ENCODE measurements around the gene ATF6B.

ATF6B gene

GRCh38 chr6:32131439-32131948, 3.4 kb upstream of the ATF6B start:
- no peak for DNase-seq (ENCODE audit: low spot score)

GRCh38 chr6:32129297-32130088, 1.4 kb upstream of the ATF6B start:
- DNase-seq (ENCODE audit: low spot score), result no peak

DNA sequence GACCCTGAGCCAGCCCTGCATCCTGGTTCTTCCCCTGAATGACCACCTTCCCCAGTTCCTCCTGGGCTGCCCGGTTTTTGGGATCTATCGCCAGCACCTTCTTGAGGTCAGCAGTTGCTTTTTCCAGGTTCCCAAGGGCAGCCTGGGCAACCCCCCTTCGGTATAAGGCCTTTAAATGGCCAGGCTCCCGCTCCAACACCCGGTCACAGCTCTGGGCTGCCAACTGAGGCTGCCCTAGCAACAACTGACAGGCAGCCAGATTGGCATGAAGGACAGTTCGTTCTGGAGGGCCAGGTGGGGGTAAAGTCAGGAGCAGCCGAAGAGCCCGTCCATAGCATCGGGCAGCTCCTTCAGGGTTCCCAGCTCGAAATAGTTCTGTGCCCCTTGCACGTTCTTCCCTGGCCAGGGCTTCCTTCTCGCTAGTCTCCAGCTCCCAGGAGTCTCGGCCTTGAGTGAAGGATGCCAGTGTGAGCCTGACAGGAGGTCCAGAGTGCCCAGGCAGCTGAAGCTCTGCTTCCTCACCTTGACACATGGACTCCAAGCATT, 778 bp upstream of the ATF6B start:
- no peak for DNase-seq (ENCODE audit: low spot score)

DNA sequence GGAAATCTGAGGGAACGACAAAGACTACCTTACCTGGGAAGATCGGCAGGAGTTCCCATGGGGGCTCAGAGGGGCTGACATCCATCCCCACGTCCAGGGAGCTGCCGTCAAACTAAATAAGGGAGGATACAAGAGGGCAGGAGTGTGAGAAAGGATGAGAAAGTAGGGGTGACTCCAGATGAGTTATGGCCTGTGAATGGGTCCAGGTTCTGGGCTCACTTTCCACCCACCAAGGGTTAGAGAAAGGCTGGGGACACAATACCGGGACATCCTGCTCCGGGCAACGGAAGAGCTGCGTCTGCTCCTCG, 683 bp downstream of the ATF6B start:
- DNase-seq (ENCODE audit: low spot score), result no peak

DNA sequence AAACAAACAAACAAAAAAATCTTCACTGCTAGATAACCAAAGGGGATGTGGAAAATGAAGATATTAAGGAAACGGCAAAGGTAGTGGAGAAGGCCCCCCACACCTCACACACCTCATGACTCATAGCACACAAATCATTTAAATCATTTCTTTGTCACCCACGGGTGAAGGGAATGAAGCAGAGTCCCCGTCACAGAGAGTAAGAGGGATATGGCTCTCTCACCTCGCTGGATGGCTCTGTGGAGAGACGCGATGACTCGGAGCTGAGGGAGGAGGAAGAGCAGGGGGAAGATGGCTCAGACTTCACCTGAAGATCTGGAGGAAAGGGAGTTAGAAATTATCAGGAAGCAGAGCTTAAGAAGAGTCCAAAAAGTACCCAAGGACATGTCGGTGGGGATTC, 1.2 kb downstream of the ATF6B start:
- DNase-seq (ENCODE audit: low spot score), result no peak

GRCh38 chr6:32123681-32124080, 4.4 kb downstream of the ATF6B start:
- DNase-seq (ENCODE audit: low spot score), result no peak

DNA sequence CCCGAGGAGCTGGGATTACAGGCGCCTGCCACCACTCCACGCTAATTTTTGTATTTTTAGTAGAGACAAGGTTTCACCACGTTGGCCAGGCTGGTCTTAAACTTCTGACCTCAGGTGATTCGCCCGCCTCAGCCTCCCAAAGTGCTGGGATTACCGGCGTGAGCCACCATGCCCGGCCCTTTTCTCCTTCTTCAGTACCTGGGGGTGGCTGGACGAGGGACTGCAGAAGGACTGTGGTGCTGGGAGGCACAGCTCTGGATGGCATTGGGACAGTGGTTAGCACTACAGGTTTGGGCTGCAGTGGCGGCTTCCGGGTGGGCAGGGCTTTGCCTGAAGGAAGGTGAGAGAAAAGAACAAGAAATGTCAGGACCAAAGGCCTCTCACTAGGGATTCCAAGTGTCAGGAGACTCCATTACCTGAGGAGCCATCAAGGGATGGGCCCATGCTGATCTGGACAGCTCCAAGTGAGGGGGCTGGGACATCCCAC, 7.4 kb downstream of the ATF6B start:
- no peak for DNase-seq (ENCODE audit: low spot score)

DNA sequence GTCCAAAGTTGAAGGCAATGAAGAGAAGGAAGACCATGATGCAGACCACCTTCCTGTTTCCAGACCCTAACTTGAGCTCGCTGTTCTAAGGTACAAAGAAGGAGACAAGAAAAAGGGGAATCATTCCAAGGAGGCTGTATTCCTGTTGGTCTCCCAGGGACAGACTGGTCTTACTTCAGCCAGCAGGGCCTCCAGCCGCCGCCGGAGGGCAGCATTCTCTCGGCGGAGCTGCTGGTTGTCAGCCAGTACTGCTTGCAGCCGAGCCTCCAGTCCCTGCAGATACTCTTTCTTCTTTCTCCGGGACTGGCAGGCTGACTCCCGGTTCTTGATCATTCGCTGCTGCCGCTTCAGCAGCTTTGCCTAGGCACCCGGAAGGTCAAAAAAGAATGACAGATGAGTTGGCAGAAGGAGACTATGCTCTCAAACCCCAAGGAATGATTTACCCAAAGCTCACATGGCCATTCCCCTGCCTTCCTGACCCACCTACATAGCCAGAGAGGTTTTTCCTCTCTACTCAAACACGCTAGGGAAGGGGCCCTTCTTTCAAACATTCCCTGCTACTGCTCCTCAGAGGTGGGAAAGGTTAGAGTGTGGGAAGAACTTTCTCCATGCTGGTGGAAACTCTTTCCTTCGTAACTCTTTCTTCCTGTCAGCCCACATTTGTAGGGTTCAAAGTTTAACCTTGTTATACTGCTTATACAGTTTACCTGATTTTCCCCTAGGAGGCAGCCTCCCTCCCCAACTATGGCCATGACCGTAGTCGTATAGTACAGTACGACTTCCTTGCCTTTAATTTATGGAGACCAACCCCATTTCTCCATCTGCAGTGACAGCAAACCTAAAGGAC, 9.0 kb downstream of the ATF6B start:
- peak; percentile 65 for DNase-seq (ENCODE audit: low spot score)

GRCh38 chr6:32117461-32117860, 10.6 kb downstream of the ATF6B start:
- DNase-seq (ENCODE audit: low spot score), result no peak

DNA sequence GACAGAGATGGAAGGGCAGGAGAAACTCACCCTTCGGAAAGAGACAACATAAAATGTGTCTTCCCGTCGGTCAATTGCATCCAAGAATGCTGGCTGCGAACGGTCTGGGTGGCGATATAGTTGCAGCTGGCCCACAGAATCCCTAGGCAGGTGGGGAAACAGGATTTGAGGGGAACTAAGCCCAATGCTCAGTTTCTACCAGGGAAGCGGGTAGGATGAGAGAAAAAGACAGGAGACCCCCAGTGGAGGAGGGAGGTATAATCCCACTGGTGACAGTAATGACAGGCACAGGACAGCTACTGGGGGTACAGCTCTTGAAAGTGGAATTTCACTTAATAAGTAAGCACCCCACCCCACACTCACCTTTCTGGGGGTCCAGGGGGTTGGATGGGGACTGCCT, 11.4 kb downstream of the ATF6B start:
- DNase-seq (ENCODE audit: low spot score), result no peak

GRCh38 chr6:32115623-32116022, 12.4 kb downstream of the ATF6B start:
- no peak for DNase-seq (ENCODE audit: low spot score)

DNA sequence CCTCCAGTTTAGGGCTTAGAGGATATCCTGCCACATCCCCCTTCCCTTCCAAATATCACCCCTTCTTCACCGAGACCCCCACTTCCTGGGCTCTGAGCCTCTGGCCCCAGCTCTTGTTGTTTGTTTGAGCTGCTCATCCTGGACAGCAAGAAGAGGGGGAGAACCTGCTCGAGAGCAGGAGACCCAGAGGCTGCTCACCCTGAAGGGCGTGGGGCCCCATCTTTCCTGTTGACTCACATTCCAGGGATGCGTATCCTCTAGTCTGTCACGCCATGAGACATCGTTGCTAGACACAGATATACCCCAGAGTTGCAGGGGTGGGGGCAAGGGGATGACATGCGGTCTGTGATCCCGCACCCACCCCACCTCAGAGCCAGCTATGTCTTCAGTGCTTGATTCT, 13.2 kb downstream of the ATF6B start:
- DNase-seq (ENCODE audit: low spot score), result no peak

DNA sequence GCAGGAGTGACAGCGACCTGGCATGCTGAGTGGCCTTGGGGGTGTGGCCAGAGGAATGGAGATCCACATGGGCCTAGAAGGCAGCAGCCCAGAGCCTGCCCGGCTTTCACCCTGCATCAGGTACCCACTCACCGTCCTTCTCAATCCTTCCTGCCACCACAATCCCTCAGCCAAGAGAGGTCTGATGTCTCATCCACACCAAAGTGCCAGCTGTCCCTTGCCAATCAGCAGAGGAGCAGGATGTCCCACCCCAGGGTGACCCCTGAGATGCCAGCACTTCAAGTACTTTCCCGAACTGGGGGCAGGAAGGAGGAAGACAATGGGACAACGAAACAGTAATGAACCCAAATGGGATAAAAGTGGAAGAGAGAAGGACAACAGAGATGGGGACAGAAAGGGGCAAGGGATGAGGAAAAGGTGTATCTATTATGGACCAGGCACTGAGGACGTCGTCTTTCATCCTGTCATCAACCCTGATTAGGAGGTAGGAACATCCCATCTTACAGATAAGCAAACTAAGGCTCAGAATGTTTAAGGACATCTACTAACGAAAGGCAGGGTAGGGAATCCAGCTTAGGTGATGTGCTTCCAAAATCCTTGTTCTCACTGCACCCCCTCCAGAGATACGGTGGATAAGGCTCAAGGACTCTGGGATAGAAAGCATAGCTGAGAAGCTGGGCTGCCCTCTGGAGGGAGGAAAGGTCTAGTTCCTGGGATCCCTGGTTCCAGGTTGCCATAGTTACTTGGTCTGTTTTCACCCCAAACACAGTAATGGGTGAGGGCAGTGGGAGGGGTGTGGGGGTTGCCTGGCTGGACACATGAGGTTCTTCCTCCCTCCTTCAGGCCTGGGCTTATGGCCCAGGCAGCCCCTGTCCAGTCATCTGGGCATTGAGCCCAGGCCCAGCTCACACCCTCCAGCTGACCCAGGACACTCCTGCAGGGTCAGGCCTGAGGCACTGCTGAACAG, 14.4 kb downstream of the ATF6B start:
- no peak for DNase-seq (ENCODE audit: low spot score)

DNA sequence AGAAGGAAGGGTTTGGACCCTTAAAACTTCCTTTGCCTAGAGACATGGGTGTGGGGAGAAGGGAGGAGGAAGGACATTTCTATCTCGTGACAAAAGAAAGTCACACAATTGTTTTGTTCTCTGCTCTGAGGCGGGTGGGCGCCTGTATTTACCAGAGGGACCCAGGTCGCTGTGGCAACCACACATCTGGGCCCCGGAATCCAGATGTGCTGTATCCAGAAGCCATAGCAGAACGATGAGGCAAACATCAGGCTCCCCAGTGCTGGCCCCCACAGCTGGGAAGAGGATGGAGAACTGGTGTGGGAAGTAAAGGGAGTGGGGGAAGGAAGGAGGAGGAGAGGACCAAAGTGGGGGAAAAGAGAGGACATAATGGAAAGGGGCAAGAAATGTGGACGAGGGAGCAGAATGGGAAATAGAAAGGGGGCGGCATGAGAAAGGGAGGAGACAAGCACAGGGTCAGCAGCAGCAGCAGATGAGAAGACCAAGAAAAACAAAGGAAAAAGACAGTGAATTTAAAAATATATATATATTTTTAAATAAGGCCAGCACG, 15.5 kb downstream of the ATF6B start:
- no peak for DNase-seq (ENCODE audit: low spot score)

- DNase-seq (ENCODE audit: low spot score), result no peak
Measured at GRCh38 chr6:32111424-32112066, 16.5 kb downstream of the ATF6B start.

DNA sequence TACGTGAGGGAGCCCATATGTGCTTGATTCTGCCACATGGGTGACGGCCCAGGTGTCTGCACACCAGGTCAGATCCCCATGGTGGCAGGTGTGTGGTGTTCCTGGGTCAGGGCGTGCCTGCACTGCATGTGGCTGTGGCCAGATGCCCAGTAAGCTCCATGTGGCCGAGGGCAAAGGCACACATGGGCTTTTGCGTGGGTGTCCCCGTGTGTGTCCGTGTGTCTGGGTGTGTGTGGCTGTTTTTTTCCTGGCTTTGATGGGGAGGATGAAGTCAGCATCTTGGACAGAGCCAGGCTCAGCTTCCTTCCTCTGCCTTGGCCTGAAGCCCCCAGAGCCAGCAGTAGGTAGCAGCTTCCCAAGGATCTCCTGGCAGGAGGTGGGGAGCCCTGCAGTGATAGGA, 17.4 kb downstream of the ATF6B start:
- no peak for DNase-seq (ENCODE audit: low spot score)

DNA sequence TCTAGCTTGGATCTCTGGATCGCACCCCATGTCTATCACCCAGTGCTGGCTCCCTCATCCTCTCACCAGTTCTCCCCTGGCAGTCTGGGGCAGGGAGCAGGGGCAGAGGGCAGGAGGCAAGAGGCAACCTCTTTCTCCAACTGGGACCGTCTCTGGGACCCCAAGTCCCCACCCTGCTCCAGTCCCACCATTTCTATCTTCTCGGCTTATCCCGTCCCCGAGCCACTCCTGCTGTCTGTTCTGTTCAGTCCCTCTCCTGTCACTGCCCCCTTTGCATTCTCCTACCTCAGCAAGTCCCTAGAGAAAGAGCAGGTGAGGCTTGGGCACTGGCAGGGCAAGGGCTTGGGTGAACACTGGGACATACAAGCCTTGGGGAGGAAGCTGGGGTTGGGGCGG, 18.3 kb downstream of the ATF6B start:
- DNase-seq (ENCODE audit: low spot score), result no peak

GRCh38 chr6:32109114-32109764, 18.8 kb downstream of the ATF6B start, which contains the start of gene TNXB:
TNXB (minus strand) TSS chr6:32109338; CDS start chr6:32098198, 11,140 bp downstream.
- no peak for DNase-seq (ENCODE audit: low spot score)

GRCh38 chr6:32108727-32109113, 19.3 kb downstream of the ATF6B start:
- no peak for DNase-seq (ENCODE audit: low spot score)

- DNase-seq (ENCODE audit: low spot score), result peak; percentile 16
Measured at GRCh38 chr6:32108094-32108627, 19.9 kb downstream of the ATF6B start.

Measured in LoVo (cell line).